IPS DF 19.7 (cell line): ENCODE results near the gene HSD11B1L.

Experiments used
- DNase-seq: peaks from one replicate; pipeline ENCODE4 v3.0.0-alpha.2; 2013; ENCODE audit warnings: low read depth, low spot score

The HSD11B1L gene

DNA sequence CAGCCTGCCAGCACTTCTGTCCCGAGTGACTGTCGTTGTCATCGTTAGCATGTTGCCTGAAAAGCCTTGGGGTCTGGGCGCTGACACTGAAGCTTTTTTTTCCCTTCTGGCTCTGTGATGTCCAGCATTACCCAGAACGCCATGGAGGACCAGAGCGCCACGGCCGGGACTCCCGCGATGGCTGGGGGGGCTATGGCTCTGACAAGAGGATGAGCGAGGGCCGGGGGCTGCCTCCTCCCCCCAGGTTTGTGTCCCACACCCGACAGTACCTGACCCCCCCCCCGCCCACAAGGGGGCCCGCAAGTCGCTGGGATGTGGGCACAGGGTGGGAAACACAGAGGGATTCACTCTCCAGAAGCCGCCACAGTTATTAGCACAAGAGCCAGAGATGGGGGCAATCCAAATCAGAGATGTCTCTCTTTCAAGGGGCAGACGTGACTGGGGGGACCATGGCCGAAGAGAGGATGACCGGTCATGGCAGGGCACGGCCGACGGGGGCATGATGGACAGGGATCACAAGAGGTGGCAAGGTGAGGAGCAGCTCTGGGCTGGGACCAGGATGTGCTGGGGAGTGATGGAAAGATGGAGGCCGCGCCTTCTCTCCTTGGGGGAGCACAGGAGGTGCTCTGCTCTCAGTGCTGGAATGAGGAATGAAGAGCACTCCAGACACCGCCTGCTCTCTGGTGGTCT lies 13.8 kb upstream of the HSD11B1L start:
- no peak for DNase-seq

DNA sequence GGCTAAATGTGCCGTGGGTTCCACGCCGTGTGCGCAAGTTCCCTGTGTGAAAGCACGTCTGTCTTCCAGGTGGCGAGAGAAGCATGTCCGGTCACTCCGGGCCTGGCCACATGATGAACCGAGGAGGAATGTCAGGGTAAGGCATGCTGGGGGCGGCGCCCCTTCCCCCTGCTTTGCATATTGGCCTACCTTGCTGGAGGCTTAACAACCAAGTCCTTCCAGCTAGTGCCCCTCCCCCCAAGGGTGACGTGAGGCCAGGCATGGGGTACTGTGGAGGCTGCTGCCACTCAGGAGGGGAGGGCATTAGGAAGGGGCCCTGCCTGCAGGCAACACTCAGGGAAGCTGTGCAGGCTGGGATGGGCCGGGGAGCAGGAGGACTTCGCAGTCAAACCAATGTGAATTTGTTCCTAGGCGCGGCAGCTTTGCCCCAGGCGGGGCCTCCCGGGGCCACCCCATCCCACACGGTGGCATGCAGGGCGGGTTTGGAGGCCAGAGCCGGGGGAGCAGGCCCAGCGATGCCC lies 13.0 kb upstream of the HSD11B1L start:
- DNase-seq = peak; percentile 48

DNA sequence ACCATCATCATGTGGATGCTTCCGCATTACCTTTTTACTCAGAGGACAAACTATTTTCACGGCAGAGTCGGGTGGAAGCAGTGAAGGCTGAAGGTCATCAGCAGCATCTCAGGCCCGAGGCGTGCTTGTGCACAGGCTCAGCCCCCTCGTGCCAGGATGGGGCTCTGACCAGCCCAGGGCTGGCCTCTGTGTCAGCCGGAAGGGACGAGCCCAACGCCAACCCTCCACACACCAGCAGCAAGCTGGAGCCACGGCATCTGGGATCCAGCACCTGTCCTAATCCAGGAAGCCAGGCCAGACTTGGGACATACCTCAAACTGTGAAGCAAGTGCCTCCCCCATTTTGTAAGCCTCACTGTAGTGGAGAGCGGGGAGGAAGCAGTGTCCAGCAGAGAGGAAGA lies 11.6 kb upstream of the HSD11B1L start:
- DNase-seq = no peak

DNA sequence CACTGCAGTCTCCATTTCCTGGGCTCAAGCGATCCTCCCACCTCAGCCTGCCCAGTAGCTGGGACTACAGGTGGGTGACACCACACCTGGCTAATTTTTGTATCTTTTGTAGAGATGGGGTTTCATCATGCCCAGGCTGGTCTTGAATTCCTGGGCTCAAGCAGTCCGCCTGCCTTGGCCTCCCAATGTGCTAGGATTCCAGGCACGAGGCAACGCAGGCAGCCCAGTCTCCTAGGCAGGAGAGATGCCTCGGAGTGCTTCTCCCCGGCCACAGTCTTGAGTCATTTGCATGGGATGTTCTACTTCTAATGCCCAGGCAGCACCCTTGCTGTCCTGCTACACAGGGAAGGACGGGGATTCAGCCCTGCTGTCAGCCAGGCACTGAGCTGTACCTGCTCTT lies 9.2 kb upstream of the HSD11B1L start:
- no peak for DNase-seq

DNA sequence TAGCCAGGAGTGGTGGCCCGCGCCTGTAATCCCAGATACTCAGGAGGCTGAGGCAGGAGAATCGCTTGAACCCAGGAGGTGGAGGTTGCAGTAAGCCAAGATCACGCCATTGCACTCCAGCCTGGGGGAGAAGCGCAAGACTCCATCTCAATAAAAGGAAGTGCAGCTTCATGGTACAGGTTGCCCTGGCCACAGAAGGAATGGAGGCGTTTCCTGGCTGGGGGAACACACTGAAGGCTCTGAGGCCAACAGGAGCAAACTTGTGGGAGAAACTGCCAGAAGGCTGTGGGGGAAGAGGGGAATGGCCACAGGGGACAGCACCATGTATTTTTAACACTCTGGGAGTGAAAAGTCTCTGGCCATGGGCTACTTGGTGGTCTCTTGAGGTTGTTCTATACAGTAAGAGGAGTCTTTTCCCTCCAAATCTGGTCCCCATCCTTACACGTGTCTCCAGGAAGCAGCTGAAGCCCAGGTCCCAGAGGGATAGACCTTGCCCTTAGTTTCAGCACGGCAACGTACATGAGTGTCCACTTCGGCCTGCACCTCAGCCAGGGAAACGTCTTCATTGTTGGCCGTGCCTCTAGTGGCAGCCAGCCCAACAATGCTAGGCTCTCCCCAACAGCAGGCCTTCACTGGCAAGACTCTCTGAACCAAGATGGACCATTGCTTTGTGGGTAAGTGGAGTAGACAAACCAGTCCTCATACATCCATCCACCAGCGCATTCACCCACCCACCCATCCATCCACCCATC lies 7.9 kb upstream of the HSD11B1L start:
- DNase-seq = no peak

DNA sequence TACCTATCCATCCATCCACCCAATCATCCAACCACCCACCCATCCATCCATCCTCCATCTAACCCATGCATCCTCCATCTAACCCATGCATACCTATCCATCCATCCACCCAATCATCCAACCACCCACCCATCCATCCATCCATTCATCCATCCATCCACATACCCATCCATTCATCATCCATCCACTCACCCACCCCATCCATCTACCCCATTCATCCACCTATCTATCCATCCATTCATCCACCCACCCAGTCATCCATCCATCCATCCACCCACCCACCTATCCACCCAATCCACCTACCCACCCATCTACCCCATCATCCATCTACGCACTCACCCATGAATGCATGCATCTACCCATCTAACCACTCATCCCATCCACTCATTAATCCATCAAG lies 7.1 kb upstream of the HSD11B1L start:
- no peak for DNase-seq

DNA sequence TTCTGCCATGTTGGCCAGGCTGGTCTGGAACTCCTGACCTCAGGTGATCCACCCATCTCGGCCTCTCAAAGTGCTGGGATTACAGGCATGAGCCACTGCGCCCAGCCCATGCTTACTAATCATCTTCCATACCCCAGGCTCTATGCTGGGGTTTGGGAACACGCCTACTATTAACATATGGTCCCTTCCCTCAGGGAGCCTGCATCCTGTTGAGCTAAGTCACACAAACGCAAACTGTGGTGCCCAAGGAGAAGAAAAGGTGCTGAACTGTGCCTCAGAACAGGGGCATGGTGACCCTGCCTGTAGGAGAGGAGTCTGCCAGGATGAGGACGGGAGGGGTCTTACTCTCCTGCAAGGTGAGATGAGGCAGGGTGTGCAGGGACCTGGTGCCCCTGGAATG lies 6.1 kb upstream of the HSD11B1L start:
- no peak for DNase-seq

DNA sequence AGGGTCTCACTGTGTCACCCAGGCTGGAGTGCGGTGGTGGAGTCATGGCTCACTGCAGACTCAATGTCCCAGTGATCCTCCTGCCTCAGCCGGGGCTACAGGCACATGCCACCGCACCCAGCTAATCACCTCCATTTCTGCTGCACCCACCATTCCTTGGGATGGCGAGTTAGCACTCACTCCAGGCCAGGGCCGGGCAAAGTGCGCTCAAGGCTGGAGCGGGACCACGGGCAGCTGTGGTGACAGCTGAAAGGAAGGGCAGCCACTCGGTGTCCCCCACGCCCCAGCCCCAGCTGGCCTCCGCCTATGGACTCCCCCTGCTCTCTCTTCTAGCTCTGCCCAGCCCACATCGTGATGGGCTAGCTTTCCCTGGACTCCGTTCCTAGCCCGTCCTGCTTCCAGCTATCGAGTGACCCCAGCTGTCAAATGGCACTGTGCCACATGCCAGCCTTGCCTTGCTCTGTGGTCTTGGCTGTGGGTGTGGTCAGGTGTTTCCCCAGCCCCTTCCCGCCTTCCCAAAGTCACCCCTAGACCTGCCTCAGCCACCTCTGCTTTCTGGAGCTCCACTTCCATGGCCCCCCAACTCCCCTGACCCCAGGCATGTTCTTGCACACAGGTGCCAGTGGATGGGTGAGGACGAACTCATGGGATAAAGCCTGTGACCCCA lies 4.6 kb upstream of the HSD11B1L start:
- DNase-seq = no peak

DNA sequence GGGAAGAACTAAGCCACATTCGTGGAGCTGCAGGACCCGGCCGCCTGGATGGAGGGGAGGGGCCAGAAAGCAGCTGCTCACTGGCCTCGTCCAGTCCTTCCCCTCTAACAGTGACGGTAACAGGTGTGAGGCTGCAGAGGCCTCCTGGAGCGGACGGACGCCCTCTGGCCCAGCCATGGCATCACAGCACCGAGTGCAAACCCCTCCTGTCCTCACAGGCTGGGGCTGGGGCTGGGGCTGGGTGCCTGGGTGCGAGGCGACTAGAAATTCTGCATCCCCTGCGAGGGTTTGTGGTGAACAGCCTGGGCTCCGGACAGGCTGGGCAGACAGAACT lies 4.1 kb upstream of the HSD11B1L start:
- no peak for DNase-seq

DNA sequence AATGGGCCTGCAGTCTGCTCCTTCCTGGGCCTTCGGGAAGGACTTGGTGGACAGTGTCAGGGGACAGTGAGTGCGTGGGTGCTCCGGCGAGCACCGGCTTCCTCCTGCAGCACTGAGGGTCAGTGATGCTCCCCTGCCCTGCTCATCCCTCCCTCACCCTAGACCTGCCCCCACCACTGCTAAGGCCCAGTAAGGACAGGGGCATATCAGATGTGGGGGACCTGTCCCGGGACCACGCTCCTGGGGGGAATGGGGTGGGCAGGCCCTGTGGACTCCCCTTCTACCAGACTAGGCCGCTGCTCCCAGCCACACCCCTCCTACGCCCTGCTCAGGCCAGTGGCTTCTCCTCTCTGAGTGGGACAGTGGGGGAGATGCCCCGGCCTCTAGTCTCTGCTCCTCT lies 3.7 kb upstream of the HSD11B1L start:
- no peak for DNase-seq

DNA sequence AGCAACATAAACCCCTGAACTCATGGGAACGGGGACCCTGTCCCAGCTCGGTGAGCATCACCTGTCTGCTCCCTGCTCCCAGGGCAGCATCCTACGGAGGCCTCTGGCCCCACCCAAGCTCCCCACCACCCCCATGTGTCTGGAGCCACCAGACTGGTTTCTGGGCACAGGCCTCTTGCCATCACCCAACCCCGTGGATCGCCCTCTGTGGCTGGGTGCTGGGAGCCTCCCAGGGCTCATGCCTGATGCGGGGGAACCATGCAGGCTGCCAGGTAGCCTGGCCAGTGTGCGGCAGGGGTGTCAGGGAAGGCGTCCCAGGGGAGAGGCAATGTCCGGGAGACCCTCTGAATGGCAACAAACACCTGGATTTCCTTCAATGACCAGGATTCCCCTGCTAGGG lies 3.2 kb upstream of the HSD11B1L start:
- no peak for DNase-seq

DNA sequence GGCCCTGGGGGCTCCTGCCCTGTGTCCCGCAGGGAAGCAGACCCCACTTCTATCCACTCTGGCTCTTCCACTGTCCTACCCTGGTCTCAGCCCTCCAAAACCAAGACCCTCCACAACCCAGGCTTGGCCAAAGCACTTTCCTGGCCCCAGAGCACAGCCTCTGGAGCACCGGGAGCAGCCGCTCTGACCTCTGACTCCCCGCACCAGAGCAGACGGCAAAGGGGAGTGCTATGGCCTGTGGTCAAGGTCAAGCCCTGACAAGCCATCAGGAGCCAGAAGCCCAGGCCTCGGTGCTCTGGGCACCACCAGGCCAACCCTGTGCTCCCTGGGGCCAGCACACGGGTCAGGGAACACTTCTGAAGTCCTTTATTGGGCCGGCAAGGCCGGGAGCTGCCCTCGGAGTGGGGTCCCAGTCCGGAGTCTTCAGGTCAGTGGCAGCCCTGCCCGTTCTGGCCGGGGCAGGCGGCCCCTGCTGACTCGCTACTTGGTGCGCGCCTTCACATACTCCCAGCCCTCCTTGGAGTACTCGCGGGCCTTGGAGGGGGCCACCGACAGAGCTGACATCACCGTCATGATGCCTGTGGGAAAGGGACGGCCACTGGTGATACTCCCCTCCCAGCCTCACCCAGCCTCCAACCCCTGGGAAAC lies 2.6 kb upstream of the HSD11B1L start:
- DNase-seq = no peak

DNA sequence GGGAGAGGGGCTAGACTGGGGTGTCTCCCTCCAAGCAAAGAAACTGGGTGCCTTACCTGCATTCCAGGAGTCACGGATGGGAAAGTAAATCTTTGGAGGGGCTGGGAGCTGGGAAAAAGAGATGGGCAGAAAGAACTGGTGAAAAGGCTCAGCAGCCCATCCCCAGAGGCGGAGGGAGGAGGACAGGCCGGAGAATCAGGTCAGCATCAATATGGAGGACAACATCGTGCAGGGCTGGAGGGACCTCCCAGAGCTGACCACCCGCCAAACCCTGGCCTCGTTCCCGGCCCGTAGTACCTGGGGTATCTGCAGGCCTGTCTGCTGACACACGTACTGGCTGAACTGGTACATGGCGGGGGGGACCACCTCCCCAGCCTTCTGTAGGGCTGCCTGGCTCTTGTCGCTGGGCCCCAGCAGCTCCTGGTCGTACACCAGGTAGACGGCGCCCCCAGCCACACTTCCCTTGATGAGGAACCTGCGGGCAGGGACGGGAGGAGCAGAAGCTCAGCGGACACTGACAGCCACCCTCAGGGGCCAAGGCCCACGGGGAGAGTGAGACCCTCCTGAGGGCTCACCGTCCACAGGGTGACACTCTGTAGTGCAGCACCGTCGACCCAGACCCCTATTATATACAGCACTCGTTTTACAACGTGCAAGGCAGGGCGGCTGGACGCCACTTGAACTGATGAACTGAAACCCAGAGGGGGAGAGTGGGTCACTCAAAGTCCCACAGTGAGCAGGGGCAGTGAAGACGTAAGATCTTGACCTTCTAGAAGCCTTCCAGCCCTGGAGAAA lies 1.3 kb upstream of the HSD11B1L start:
- DNase-seq = no peak

DNA sequence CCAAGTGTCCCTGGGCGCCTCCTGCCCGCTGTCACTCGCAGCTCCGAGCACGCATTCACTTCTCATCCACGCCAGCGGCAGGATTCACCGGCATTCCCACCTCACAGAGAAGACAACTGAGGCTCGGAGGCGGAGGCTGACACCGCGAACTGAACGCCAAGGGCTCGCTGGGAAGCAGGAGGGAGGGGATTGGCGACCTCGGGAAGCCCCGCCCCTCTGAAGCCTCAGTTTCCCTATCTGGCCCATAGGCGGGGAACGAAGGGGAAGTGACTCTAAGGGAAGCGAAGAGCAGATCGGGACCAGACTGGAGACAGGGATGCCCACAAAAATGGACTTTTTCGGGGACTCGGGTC lies 767 bp upstream of the HSD11B1L start:
- DNase-seq = no peak

DNA sequence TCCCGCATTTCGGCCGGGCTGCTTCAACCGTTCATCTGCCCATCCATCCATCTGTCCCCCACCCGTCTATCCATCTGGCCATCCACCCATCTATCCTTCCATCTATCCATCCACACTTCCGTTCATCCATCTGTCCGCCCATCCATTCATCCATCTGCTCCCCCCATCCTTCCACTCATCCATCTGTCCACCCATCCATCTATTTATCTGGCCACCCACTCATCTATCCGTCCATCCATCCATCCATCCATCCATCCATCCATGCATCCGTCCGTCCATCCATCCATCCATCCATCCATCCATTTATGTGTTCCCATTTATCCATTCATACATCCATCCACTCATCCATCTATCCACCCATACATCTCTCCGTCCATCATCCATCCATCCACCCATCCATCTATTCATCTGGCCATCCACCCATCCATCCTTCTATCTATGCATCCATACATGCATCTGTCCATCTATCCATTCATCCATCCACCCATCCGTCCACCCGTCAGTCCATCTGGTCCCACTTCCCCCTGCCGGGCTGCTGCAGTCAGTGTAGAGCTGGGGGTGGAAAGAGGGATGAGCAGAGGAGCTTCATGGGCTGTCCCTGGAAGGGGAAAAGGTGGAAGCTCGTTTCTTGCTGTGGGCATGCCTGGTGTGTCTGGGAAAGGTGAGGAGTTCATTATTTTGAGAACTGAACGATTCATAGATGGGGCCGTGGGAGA lies 722 bp downstream of the HSD11B1L start:
- DNase-seq = no peak

DNA sequence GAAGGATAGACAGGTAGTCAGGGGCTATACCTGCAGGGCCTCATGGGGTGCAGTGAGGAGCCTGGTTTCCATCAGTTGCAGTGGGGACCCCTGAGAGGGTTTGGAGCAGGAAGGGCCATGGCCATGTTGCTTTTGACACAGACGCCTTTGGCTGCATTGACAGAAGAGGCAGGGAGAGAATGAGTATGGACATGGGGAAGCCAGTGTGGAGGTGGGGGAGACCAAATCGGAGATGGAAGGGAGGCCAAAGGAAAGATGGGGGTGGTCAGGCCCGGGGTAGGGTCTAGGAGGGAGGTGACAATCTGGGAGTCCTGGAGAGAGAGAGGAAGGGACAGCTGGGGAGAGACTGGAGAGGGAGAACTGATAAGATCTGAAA lies 1.3 kb downstream of the HSD11B1L start:
- DNase-seq = no peak

DNA sequence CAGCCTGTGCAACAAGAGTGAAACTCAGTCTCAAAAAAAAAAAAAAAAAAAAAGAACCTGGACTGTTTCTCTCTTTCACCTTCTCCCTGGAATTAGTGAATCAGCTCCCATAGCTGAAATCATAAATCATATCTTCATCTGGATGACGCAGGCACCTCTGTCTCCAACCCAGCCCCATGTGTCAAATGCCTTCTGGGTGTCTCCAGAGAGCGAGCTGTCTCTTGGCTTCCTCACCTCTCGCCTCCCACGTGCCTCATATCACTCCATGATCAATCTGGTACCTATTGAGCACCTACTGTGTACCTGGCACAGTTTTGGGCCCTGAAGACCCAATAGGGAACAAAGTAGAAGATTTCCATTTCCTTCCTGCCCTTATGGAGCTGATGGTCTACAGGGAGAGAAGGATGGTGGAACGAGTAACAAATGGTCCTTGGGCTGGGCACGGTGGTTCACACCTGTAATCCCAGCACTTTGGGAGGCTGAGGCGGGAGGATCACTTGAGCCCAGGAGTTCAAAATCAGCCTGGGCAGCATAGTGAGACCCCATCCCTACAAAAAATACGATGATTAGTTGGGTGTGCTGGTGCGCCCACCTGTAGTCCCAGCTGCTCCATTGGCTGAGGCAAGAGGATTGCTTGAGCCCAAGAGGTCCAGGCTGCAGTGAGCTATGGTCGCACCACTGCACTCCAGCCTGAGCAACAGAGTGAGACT lies 2.5 kb downstream of the HSD11B1L start:
- DNase-seq = no peak

DNA sequence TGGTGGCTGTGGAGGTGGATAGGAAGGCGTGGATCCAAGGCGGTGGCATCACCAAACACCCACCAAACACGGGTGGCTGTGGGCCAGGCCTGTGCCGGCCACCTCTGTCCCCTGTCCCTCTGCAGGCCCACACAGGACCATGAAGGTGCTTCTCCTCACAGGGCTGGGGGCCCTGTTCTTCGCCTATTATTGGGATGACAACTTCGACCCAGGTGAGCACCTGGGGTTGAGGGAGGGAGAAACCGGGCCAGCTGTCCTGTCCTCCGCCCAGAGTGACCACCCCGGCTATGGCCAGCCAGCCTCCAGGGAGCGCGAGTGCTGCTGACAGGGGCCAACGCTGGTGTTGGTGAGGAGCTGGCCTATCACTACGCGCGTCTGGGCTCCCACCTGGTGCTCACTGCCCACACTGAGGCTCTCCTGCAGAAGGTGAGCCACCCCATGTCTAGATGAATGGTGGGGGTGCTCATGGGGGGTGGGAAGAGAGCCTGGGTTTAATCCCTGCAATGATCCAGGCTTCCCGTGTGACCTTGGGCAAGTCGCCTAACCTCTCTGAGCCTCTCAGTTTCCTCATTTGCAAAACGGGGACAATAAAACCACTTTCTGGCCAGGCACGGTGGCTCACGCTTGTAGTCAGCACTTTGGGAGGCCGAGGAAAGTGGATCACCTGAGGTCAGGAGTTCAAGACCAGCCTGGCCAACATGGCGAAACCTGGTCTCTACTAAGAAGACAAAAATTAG lies 4.0 kb downstream of the HSD11B1L start:
- DNase-seq = no peak

DNA sequence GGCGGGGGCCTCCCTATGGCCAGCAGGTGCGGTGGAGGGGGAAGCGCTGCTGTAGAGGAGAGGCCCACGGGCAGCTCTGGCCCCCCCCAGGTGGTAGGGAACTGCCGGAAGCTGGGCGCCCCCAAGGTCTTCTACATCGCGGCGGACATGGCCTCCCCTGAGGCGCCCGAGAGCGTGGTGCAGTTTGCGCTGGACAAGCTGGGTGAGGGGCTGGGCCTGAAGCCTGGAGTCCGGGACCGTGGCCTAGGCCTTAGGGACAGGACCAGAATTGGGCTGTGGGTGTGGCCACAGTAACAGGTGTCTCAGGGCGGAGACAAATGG lies 5.5 kb downstream of the HSD11B1L start:
- no peak for DNase-seq
